Liver (tissue), 9 donors: ENCODE measurements around the gene CPT1A. TPM values are rescaled to one million over a fixed set of nuclear protein-coding genes. Genes with fewer than 3 reads are reported as not detected.

Experiments used
- DNase-seq: peaks from one replicate; pipeline ENCODE4 v3.0.0-alpha.2; 2017; ENCODE audit warnings: low spot score
- H3K27ac ChIP-seq, 2 donors: one replicate each; pipeline ENCODE4 v1.7.0; 2013; ENCODE audit warnings: inconsistent platforms in 2 of 2, low read length in 2 of 2, control low read depth in 1 of 2, low read depth in 1 of 2, mild to moderate bottlenecking in 1 of 2
- H3K27me3 ChIP-seq, 4 donors: one replicate each; pipeline versions ENCODE4 v1.6.1 to v1.7.0; 2013; ENCODE audit warnings: low read length in 3 of 4, inconsistent platforms in 1 of 4, mild to moderate bottlenecking in 1 of 4, moderate library complexity in 1 of 4; ENCODE audit not compliant: control insufficient read depth in 4 of 4, insufficient read depth in 4 of 4
- H3K36me3 ChIP-seq, 4 donors: one replicate each; pipeline versions ENCODE4 v1.6.1 to v1.7.0; 2013; ENCODE audit warnings: low read length in 3 of 4, mild to moderate bottlenecking in 3 of 4, low read depth in 1 of 4, moderate library complexity in 1 of 4; ENCODE audit not compliant: control insufficient read depth in 4 of 4, insufficient read depth in 3 of 4
- H3K4me1 ChIP-seq, 4 donors: one replicate each; pipeline versions ENCODE4 v1.6.1 to v1.7.0; 2013; ENCODE audit warnings: low read length in 3 of 4, mild to moderate bottlenecking in 3 of 4, moderate library complexity in 1 of 4; ENCODE audit not compliant: control insufficient read depth in 4 of 4, insufficient read depth in 4 of 4
- H3K4me3 ChIP-seq, 3 donors: one replicate each; pipeline versions ENCODE4 v1.6.1 to v1.7.0; 2013; ENCODE audit warnings: low read length in 3 of 3, control low read depth in 1 of 3, low read depth in 1 of 3, mild to moderate bottlenecking in 1 of 3
- H3K9ac ChIP-seq, 2 donors: one replicate each; pipeline ENCODE4 v1.7.0; 2013; ENCODE audit warnings: low read length in 2 of 2, mild to moderate bottlenecking in 2 of 2, moderate library complexity in 2 of 2, control low read depth in 1 of 2, low read depth in 1 of 2
- H3K9me3 ChIP-seq, 4 donors: one replicate each; pipeline versions ENCODE4 v1.6.1 to v1.7.0; 2013; ENCODE audit warnings: low read length in 3 of 4; ENCODE audit not compliant: control insufficient read depth in 4 of 4
- CTCF ChIP-seq: fragments of 150-350 bp; IDR thresholded peaks from 2 replicates; pipeline ENCODE4 v1.5.1; 2017; ENCODE audit warnings: improper control_type of control experiment, low read depth, low read length; ENCODE audit not compliant: missing input control
- FOXA1 ChIP-seq: IDR thresholded peaks from 2 replicates; pipeline ENCODE4 v1.6.1; 2016; ENCODE audit warnings: antibody characterized with exemption
- GABPA ChIP-seq, 2 donors: IDR thresholded peaks in 1 of 2; conservative IDR thresholded peaks in 1 of 2; 2 replicates each; pipeline ENCODE4 v1.6.1; 2016; ENCODE audit warnings: antibody characterized with exemption in 2 of 2, mild to moderate bottlenecking in 1 of 2, moderate library complexity in 1 of 2
- HNF4G ChIP-seq: IDR thresholded peaks from 2 replicates; pipeline ENCODE4 v1.6.1; 2016; ENCODE audit warnings: antibody characterized with exemption
- MAX ChIP-seq: IDR thresholded peaks from 2 replicates; pipeline ENCODE4 v1.6.1; 2016; ENCODE audit warnings: antibody characterized with exemption
- RAD21 ChIP-seq, 2 donors: IDR thresholded peaks; 2 replicates each; pipeline ENCODE4 v1.6.1; 2016; ENCODE audit warnings: antibody characterized with exemption in 2 of 2, mild to moderate bottlenecking in 2 of 2
- SP1 ChIP-seq: IDR thresholded peaks from 2 replicates; pipeline ENCODE4 v1.6.1; 2018; ENCODE audit warnings: antibody characterized with exemption, mild to moderate bottlenecking
- TAF1 ChIP-seq: conservative IDR thresholded peaks from 2 replicates; pipeline ENCODE4 v1.6.1; 2016; ENCODE audit warnings: antibody characterized with exemption, mild to moderate bottlenecking
- YY1 ChIP-seq: IDR thresholded peaks from 2 replicates; pipeline ENCODE4 v1.6.1; 2016; ENCODE audit warnings: antibody characterized with exemption, mild to moderate bottlenecking
- WGBS: extraction: QIAGEN DNeasy Blood & Tissue Kit; methylation state at CpG from one replicate; pipeline ENCODE4 v1.1.7; 2013; 5-methylcytosine and 5-hydroxymethylcytosine counted together
- polyA plus RNA-seq, 2 donors: library from polyadenylated mRNA; stranded (reverse) in 1 of 2; unstranded in 1 of 2; fragments of 200-250 nt in 1 of 2; fragments of >200 nt in 1 of 2; fragmentation: Nextera tagmentation in 1 of 2; extraction: Ambion mirVana in 1 of 2; gene quantifications; one replicate each; pipeline versions ENCODE4 v1.2.1 to v1.2.3, GENCODE V29; 2013 to 2015
- total RNA-seq, 2 donors: library from RNA; depleted of rRNA; stranded (reverse); fragments of >200 nt; gene quantifications; one replicate each; pipeline ENCODE4 v1.2.3, GENCODE V29; 2014
- TF ChIP-seq, protein P1 (sequence below): IDR thresholded peaks from 2 replicates; pipeline ENCODE4 v1.6.1; 2016; ENCODE audit warnings: antibody characterized with exemption
- TF ChIP-seq, protein P2 (sequence below): IDR thresholded peaks from 2 replicates; pipeline ENCODE4 v1.6.1; 2016; ENCODE audit warnings: antibody characterized with exemption, mild to moderate bottlenecking
- TF ChIP-seq, protein P3 (sequence below): IDR thresholded peaks from 2 replicates; pipeline ENCODE4 v1.6.1; 2016; ENCODE audit warnings: antibody characterized with exemption
- donor health status: healthy.
- donor health status: healthy.
- donor health status: healthy.
- donor health status: healthy.
- donor health status: healthy.

Gene CPT1A
- total and polyA plus RNA-seq, 4 donors, result 17.2 to 232 (median 61.0) TPM

DNA sequence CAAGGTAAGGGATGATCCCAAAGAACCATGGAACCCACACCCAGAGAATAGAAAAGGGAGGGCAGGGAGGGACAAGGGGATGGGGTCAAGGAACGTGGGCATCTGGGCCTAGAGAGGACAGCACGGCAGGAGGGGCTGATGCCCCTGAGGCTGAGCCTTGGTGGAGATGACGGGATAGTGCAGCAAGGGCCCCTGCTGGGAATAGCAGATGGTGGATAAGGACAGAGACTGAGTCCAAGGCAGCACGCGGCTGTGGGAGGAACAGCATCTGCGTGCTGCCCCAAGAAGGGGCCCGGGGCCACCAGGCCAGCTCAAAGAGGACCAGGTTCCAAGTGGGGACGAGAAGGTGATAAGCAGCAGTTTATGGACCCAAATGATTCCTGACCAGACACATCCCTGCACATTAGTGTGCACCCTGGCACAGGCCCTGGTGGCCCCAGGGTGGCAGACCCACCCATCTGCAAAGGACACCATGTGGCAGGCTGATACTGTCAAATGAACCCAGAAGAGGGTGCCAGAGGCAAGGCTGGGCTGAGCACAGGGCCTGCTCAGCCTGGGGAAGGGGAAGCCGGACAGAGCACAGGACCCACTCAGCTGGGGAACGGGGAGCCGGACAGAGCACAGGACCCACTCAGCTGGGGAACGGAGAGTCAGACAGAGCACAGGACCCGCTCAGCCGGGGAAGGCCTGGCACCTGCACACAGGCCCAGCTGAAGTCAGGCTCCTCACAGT is 77.6 kb downstream of the CPT1A start:
- Histone ChIP-seq H3K4me1 (no peaks in the 10 kb centered on the region), H3K27ac (no peak overlapping the region), H3K27me3 (no peaks in the 10 kb centered on the region), H3K36me3 (peaks cover 38 to 78% (median 47%) of the 10 kb centered on the region in 4 donors), H3K9ac (no peak overlapping the region), H3K9me3 (no peaks in the 10 kb centered on the region), H3K4me3 (no peak overlapping the region)
- DNase-seq, result no peak
- TF ChIP-seq, protein P1, sequence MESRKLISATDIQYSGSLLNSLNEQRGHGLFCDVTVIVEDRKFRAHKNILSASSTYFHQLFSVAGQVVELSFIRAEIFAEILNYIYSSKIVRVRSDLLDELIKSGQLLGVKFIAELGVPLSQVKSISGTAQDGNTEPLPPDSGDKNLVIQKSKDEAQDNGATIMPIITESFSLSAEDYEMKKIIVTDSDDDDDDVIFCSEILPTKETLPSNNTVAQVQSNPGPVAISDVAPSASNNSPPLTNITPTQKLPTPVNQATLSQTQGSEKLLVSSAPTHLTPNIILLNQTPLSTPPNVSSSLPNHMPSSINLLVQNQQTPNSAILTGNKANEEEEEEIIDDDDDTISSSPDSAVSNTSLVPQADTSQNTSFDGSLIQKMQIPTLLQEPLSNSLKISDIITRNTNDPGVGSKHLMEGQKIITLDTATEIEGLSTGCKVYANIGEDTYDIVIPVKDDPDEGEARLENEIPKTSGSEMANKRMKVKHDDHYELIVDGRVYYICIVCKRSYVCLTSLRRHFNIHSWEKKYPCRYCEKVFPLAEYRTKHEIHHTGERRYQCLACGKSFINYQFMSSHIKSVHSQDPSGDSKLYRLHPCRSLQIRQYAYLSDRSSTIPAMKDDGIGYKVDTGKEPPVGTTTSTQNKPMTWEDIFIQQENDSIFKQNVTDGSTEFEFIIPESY, result no peak
- TF ChIP-seq SP1 (no peak), HNF4G (no peak), GABPA (IDR thresholded peaks at IDR 0.05 in 1 of 2, conservative IDR thresholded peaks at IDR 0.05 in 1 of 2) (no peak), MAX (no peak), TAF1 (no peak), CTCF (no peak), YY1 (no peak)
- TF ChIP-seq, protein P2, sequence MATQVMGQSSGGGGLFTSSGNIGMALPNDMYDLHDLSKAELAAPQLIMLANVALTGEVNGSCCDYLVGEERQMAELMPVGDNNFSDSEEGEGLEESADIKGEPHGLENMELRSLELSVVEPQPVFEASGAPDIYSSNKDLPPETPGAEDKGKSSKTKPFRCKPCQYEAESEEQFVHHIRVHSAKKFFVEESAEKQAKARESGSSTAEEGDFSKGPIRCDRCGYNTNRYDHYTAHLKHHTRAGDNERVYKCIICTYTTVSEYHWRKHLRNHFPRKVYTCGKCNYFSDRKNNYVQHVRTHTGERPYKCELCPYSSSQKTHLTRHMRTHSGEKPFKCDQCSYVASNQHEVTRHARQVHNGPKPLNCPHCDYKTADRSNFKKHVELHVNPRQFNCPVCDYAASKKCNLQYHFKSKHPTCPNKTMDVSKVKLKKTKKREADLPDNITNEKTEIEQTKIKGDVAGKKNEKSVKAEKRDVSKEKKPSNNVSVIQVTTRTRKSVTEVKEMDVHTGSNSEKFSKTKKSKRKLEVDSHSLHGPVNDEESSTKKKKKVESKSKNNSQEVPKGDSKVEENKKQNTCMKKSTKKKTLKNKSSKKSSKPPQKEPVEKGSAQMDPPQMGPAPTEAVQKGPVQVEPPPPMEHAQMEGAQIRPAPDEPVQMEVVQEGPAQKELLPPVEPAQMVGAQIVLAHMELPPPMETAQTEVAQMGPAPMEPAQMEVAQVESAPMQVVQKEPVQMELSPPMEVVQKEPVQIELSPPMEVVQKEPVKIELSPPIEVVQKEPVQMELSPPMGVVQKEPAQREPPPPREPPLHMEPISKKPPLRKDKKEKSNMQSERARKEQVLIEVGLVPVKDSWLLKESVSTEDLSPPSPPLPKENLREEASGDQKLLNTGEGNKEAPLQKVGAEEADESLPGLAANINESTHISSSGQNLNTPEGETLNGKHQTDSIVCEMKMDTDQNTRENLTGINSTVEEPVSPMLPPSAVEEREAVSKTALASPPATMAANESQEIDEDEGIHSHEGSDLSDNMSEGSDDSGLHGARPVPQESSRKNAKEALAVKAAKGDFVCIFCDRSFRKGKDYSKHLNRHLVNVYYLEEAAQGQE, result no peak
- TF ChIP-seq, protein P3, sequence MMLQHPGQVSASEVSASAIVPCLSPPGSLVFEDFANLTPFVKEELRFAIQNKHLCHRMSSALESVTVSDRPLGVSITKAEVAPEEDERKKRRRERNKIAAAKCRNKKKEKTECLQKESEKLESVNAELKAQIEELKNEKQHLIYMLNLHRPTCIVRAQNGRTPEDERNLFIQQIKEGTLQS, result no peak
- WGBS, result 95% methylated on average over 14 of the region's 14 CpGs

DNA sequence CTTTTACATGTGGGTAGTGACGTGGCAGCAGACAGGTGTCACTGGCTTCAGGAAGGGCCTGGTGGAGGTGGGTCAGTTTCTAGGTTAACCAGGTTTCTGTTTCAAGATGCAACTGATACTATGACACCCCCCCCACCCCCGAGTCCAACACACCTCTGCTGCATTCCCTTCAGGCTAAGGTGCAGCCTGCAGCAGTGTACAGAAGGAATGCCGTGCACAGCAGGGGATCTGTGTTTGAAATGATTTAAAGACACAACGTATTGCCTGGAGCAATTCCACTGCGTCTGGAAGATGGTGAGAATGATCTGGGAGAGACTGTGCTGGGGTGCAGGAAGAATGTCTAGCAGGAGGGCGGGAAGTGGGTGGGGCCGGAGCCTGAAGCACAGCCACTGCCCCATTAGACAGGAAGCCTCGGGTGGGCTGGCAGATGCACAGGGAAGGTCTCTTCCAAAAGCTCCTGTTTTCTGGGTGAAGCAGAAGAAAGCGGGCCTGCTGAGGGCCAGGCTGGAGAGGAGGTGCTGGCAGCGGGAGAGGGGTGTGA is 78.5 kb downstream of the CPT1A start:
- peaks cover 32 to 76% (median 44%) of the 10 kb centered on the region in 4 donors for H3K36me3 ChIP-seq

More for the DNA sequence above, 78.5 kb downstream of the CPT1A start:
- Histone ChIP-seq H3K27me3 (no peaks in the 10 kb centered on the region), H3K9me3 (no peaks in the 10 kb centered on the region), H3K4me3 (no peak overlapping the region), H3K4me1 (no peaks in the 10 kb centered on the region), H3K9ac (no peak overlapping the region), H3K27ac (no peak overlapping the region)
- TF ChIP-seq FOXA1, result no peak
- TF ChIP-seq SP1, result no peak
- TF ChIP-seq GABPA (IDR thresholded peaks at IDR 0.05 in 1 of 2, conservative IDR thresholded peaks at IDR 0.05 in 1 of 2), result no peak
- TF ChIP-seq CTCF, result no peak
- no peak for TF ChIP-seq MAX
- TF ChIP-seq RAD21 (IDR thresholded peaks at IDR 0.05), result no peak
- 83% methylated on average over 10 of the region's 10 CpGs for WGBS
- no peak for DNase-seq
